ENCODE measurements around the gene JARID2. TPM values are rescaled to one million over a fixed set of nuclear protein-coding genes. Genes with fewer than 3 reads are reported as not detected.

The JARID2 gene
- total RNA-seq, 1 experiment from 2014 or later = 6.0 TPM

- intact Hi-C loops (cut with micrococcal nuclease; ENCODE audit: unreplicated experiment) = no loop called here
Measured at GRCh38 chr6:15501826-15502445, 256.1 kb downstream of the JARID2 start.

DNA sequence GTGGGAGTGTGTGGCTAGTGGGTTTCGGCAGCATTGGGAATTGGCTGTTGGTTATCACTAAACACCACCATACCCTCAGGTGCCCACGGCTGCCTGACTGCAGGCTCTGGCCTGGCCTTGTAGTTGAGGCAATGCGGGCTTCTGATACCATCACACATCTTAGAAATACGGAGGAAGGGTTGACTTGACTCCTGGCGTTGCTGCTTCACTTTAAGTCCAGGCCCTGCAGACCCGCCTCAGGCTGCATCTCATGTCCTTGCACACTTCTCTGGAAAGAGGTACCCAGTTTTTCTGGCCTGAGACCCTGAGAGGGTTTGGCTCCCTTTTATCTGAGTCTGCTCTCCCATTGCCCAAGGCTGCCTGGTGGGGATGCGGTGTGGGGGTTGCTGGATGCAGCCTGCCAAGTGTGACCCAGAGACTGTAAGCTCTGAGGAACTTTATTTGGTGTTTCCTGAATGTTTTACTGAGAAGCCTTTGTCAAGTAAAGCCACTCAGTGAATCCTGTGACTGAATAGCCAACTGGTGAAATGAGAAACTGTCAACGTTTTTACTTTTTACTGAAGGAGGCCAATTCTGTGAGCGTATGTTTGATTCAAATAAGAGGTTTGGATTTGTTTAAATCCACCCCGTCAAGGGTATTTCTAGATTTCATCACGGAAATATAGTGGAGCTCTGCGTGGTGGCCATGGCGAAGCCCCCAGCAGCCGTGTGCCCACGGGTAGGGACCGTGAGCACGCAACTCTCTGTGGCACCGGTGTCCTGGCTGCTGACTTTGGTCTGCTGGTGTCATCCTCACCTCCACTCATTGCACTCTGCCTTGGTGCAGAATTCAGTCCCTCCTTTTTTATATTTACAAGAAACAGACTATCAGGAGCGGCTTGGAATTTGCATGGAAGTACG is 256.8 kb downstream of the JARID2 start:
- no TSS peak for BruUV-seq (replicated peaks)
- Histone ChIP-seq H3K27ac (ENCODE audit: low read length) (no peak overlapping the region), H3K4me3 (ENCODE audit: low read depth in 2 of 2, low read length in 2 of 2) (no peak overlapping the region), H3K9me3 (ENCODE audit: control insufficient read depth, insufficient read depth, low read depth, low read length) (no peaks in the 10 kb centered on the region), H3K36me3 (ENCODE audit: control insufficient read depth, insufficient read depth, low read length) (no peaks in the 10 kb centered on the region), H3K27me3 (ENCODE audit: control insufficient read depth, insufficient read depth, low read length) (no peaks in the 10 kb centered on the region), H3K4me1 (ENCODE audit: control insufficient read depth, insufficient read depth, low read length) (no peaks in the 10 kb centered on the region)
- DNase-seq (ENCODE audit: low read depth, low spot score) (no peak), ATAC-seq (no peak)
- CTCF ChIA-PET = no interaction called here
- in situ Hi-C loops (cut with HindIII; ENCODE audit: low pct_unique_long_range_greater_than_20kb, low sequenced_read_pairs) (no loop called here), intact Hi-C loops (cut with micrococcal nuclease; ENCODE audit: unreplicated experiment) (no loop called here)
- POLR2A ChIA-PET = no interaction called here
- TF ChIP-seq CTCF (IDR thresholded peaks at IDR 0.05) (no peak), POLR2AphosphoS5 (IDR thresholded peaks at IDR 0.05; ENCODE audit: low read depth, low read length) (no peak), SIN3A (IDR thresholded peaks at IDR 0.05; ENCODE audit: borderline replicate concordance, insufficient read depth, low read depth, low read length) (no peak)
- TF ChIP-seq, protein P1, sequence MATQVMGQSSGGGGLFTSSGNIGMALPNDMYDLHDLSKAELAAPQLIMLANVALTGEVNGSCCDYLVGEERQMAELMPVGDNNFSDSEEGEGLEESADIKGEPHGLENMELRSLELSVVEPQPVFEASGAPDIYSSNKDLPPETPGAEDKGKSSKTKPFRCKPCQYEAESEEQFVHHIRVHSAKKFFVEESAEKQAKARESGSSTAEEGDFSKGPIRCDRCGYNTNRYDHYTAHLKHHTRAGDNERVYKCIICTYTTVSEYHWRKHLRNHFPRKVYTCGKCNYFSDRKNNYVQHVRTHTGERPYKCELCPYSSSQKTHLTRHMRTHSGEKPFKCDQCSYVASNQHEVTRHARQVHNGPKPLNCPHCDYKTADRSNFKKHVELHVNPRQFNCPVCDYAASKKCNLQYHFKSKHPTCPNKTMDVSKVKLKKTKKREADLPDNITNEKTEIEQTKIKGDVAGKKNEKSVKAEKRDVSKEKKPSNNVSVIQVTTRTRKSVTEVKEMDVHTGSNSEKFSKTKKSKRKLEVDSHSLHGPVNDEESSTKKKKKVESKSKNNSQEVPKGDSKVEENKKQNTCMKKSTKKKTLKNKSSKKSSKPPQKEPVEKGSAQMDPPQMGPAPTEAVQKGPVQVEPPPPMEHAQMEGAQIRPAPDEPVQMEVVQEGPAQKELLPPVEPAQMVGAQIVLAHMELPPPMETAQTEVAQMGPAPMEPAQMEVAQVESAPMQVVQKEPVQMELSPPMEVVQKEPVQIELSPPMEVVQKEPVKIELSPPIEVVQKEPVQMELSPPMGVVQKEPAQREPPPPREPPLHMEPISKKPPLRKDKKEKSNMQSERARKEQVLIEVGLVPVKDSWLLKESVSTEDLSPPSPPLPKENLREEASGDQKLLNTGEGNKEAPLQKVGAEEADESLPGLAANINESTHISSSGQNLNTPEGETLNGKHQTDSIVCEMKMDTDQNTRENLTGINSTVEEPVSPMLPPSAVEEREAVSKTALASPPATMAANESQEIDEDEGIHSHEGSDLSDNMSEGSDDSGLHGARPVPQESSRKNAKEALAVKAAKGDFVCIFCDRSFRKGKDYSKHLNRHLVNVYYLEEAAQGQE (IDR thresholded peaks at IDR 0.05; ENCODE audit: insufficient read depth in 1 of 2, low read depth in 2 of 2, low read length in 1 of 2) = no peak

More at GRCh38 chr6:15501826-15502445, 256.1 kb downstream of the JARID2 start:
- no peak overlapping the region for H3K4me3 ChIP-seq (ENCODE audit: low read depth in 2 of 2, low read length in 2 of 2)
- no peaks in the 10 kb centered on the region for H3K36me3 ChIP-seq (ENCODE audit: control insufficient read depth, insufficient read depth, low read length)
- DNase-seq (ENCODE audit: low read depth, low spot score) (no peak), ATAC-seq (no peak)
- in situ Hi-C loops (cut with HindIII; ENCODE audit: low pct_unique_long_range_greater_than_20kb, low sequenced_read_pairs) = no loop called here
- H3K27me3 ChIP-seq (ENCODE audit: control insufficient read depth, insufficient read depth, low read length) = no peaks in the 10 kb centered on the region
- no peak for TF ChIP-seq POLR2AphosphoS5 (IDR thresholded peaks at IDR 0.05; ENCODE audit: low read depth, low read length)
- TF ChIP-seq CTCF (IDR thresholded peaks at IDR 0.05) = no peak
- no peak for TF ChIP-seq SIN3A (IDR thresholded peaks at IDR 0.05; ENCODE audit: borderline replicate concordance, insufficient read depth, low read depth, low read length)
- TF ChIP-seq, protein P1 (IDR thresholded peaks at IDR 0.05; ENCODE audit: insufficient read depth in 1 of 2, low read depth in 2 of 2, low read length in 1 of 2) = no peak
- TF ChIP-seq TCF7L2 (IDR thresholded peaks at IDR 0.05; ENCODE audit: low read depth, low read length) = no peak
- H3K4me1 ChIP-seq (ENCODE audit: control insufficient read depth, insufficient read depth, low read length) = no peaks in the 10 kb centered on the region
- BruUV-seq (replicated peaks) = no TSS peak
- no peak overlapping the region for H3K27ac ChIP-seq (ENCODE audit: low read length)
- no peaks in the 10 kb centered on the region for H3K9me3 ChIP-seq (ENCODE audit: control insufficient read depth, insufficient read depth, low read depth, low read length)
- POLR2A ChIA-PET = no interaction called here
- CTCF ChIA-PET = no interaction called here
